ENCODE results near the gene RAD52. TPM values are rescaled to one million over a fixed set of nuclear protein-coding genes. Genes with fewer than 3 reads are reported as not detected.

Gene RAD52
- total RNA-seq, 4 donors from 2014 or later: 11.3 to 21.0 (median 14.3) TPM

- H3K4me1 ChIP-seq: no peaks in the 10 kb centered on the region
- no peaks in the 10 kb centered on the region for H3K27me3 ChIP-seq
- TF ChIP-seq, protein P1, sequence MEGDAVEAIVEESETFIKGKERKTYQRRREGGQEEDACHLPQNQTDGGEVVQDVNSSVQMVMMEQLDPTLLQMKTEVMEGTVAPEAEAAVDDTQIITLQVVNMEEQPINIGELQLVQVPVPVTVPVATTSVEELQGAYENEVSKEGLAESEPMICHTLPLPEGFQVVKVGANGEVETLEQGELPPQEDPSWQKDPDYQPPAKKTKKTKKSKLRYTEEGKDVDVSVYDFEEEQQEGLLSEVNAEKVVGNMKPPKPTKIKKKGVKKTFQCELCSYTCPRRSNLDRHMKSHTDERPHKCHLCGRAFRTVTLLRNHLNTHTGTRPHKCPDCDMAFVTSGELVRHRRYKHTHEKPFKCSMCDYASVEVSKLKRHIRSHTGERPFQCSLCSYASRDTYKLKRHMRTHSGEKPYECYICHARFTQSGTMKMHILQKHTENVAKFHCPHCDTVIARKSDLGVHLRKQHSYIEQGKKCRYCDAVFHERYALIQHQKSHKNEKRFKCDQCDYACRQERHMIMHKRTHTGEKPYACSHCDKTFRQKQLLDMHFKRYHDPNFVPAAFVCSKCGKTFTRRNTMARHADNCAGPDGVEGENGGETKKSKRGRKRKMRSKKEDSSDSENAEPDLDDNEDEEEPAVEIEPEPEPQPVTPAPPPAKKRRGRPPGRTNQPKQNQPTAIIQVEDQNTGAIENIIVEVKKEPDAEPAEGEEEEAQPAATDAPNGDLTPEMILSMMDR (IDR thresholded peaks at IDR 0.05 in 4 of 5, conservative IDR thresholded peaks at IDR 0.05 in 1 of 5): no peak
- TF ChIP-seq POLR2A (IDR thresholded peaks at IDR 0.05): no peak
- peak overlapping the region in 1 of 4 donors; percentile 41 for H3K27ac ChIP-seq
- H3K4me3 ChIP-seq: no peak overlapping the region
- peaks cover 0 to 95% of the 10 kb centered on the region in 2 donors for H3K36me3 ChIP-seq
- H3K9me3 ChIP-seq: no peaks in the 10 kb centered on the region
- no peak for ATAC-seq
- in situ Hi-C loops (cut with MboI; ENCODE audit: low sequenced_read_pairs in 4 of 4): no loop called here
- no peak for DNase-seq
- intact Hi-C loops (cut with DNase I; ENCODE audit: low total_unique reads): no loop called here
Measured at GRCh38 chr12:906062-906585, 43.4 kb downstream of the RAD52 start.

DNA sequence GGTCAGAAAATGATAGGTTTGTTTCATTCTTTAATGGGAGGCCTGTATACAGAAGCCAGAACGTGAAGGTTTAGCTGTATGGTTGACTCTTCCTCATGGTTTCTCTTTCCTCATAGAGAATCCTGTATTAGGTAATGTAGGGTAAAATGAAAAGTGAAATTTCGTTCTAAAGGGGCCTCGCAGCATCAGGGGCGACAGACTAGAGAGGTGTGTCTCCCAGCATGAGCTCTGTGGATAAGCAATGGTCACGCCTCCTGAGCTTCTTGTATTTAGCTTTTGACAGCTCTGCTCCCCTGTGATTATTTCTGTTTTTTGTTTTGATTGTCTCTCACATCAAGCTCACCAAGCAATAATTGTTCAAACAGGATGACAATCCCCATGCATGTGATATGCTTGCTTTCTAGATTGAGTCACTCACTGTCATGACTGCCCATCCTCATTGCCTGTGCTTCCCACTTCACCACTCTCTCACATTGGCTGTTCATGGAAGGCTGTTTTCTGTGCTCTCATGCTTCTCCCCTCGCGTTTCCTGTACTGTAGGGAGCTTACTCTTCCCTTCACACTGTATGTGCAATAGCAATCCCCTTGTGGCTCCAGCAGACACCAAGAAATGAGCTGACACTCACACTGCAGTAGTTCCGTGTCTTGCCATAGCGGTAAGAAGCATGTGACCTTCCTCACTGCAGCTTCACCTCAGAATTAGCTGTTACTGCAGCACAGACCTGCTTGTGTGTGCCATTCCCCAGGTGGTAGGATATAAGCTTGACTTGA is 44.0 kb downstream of the RAD52 start:
- Histone ChIP-seq H3K4me3 (no peak overlapping the region), H3K27me3 (no peaks in the 10 kb centered on the region), H3K4me1 (no peaks in the 10 kb centered on the region), H3K9me3 (no peaks in the 10 kb centered on the region), H3K27ac (peak overlapping the region in 1 of 4 donors; percentile 28), H3K36me3 (peaks cover 0 to 97% of the 10 kb centered on the region in 2 donors)
- in situ Hi-C loops (cut with MboI; ENCODE audit: low sequenced_read_pairs in 4 of 4) (no loop called here), intact Hi-C loops (cut with DNase I; ENCODE audit: low total_unique reads) (no loop called here)
- no peak for DNase-seq
- TF ChIP-seq, protein P1 (IDR thresholded peaks at IDR 0.05 in 4 of 5, conservative IDR thresholded peaks at IDR 0.05 in 1 of 5): no peak
- no peak for TF ChIP-seq POLR2A (IDR thresholded peaks at IDR 0.05)
- ATAC-seq: no peak

GRCh38 chr12:904010-904414 is 45.5 kb downstream of the RAD52 start:
- Histone ChIP-seq H3K9me3 (no peaks in the 10 kb centered on the region), H3K36me3 (peaks cover 0 to 96% of the 10 kb centered on the region in 2 donors), H3K27me3 (no peaks in the 10 kb centered on the region), H3K27ac (peak overlapping the region in 1 of 4 donors; percentile 0), H3K4me3 (no peak overlapping the region), H3K4me1 (no peaks in the 10 kb centered on the region)
- in situ Hi-C loops (cut with MboI; ENCODE audit: low sequenced_read_pairs in 4 of 4) (no loop called here), intact Hi-C loops (cut with DNase I; ENCODE audit: low total_unique reads) (no loop called here)
- DNase-seq (no peak), ATAC-seq (no peak)
- TF ChIP-seq POLR2A (IDR thresholded peaks at IDR 0.05): no peak
- TF ChIP-seq, protein P1 (IDR thresholded peaks at IDR 0.05 in 4 of 5, conservative IDR thresholded peaks at IDR 0.05 in 1 of 5): no peak

DNA sequence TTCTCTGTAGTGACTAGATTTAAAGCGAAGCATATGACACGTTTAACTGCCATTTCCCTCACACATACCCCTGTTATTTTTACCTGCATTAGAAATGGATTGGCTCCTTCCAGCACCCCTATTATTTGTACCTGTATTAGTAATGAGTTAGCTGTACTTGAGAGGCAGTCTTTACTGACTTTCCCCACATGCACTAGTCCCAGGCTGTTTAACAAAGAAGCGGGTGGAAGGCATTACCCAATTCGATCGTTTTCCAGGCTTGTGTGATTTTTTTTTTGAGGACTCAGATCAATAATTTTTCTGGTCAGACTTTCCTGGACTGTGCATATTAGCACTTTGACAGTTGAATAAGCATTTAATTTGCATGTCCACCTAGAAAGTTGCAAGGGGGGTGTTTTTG is 46.4 kb downstream of the RAD52 start:
- in situ Hi-C loops (cut with MboI; ENCODE audit: low sequenced_read_pairs in 4 of 4): no loop called here
- ATAC-seq: no peak

More for the DNA sequence above, 46.4 kb downstream of the RAD52 start:
- Histone ChIP-seq H3K27ac (peak overlapping the region in 1 of 4 donors; percentile 0), H3K27me3 (no peaks in the 10 kb centered on the region), H3K36me3 (peaks cover 0 to 95% of the 10 kb centered on the region in 2 donors), H3K9me3 (no peaks in the 10 kb centered on the region), H3K4me3 (no peak overlapping the region), H3K4me1 (no peaks in the 10 kb centered on the region)
- intact Hi-C loops (cut with DNase I; ENCODE audit: low total_unique reads): no loop called here
- no peak for DNase-seq
- TF ChIP-seq POLR2A (IDR thresholded peaks at IDR 0.05): no peak
- TF ChIP-seq, protein P1 (IDR thresholded peaks at IDR 0.05 in 4 of 5, conservative IDR thresholded peaks at IDR 0.05 in 1 of 5): no peak

All from gastrocnemius medialis (tissue), 4 donors.